Uterus (tissue), 2 donors: ENCODE results near the gene PMM2.

Source experiments
- CTCF ChIP-seq, 4 experiments: fragments of 200-600 bp in 2 of 4; fragments of 450-650 bp in 2 of 4; sonication (generic) in 2 of 4; IDR thresholded peaks; one replicate each; pipeline ENCODE4 v1.5.1; 2016 to 2019; ENCODE audit warnings: antibody characterized with exemption in 4 of 4, mild to moderate bottlenecking in 2 of 4, moderate library complexity in 1 of 4
- POLR2A ChIP-seq, 2 donors: fragments of 450-650 bp; IDR thresholded peaks; one replicate each; pipeline ENCODE4 v1.6.1; 2016; ENCODE audit warnings: antibody characterized with exemption in 2 of 2, mild to moderate bottlenecking in 1 of 2, moderate library complexity in 1 of 2

- TF ChIP-seq POLR2A (IDR thresholded peaks at IDR 0.05) = no peak
- no peak for TF ChIP-seq CTCF (IDR thresholded peaks at IDR 0.05)
These were observed 48.2 kb downstream of the PMM2 start for GRCh38 chr16:8845699-8846298.
